Activated CD8-positive, alpha-beta T cell treated with anti-CD3 and anti-CD28 coated beads for 36 hours (primary cell): ENCODE measurements around the gene TSPAN4. TPM values are rescaled to one million over a fixed set of nuclear protein-coding genes. Genes with fewer than 3 reads are reported as not detected.

ENCODE experiments used
- ATAC-seq: fragments of 200-7000 bp; cut with Tn5 transposase; one replicate; pipeline ENCODE4 v1.10.0; 2021; ENCODE audit warnings: mild to moderate bottlenecking, moderate library complexity
- CTCF ChIA-PET: fragments of 350-600 bp; sonication (Branson Sonifier 250); formaldehyde crosslinking; loops from one replicate; lab custom pipeline; 2021; ENCODE audit warnings: antibody characterized with exemption; lab: Charles Lee
- POLR2A ChIA-PET: fragments of 350-600 bp; sonication (Branson Sonifier 250); formaldehyde crosslinking; loops from one replicate; lab custom pipeline; 2021; ENCODE audit warnings: antibody characterized with exemption; lab: Charles Lee
- DNase-seq: peaks from one replicate; pipeline ENCODE4 v3.0.0-alpha.2; 2020
- H3K27ac Mint-ChIP-seq: one replicate; pipeline ENCODE4 v1.8.0; 2021; ENCODE audit warnings: mild to moderate bottlenecking, mixed read lengths
- H3K27me3 Mint-ChIP-seq: one replicate; pipeline ENCODE4 v1.8.0; 2021; ENCODE audit warnings: mixed read lengths
- H3K36me3 Mint-ChIP-seq: one replicate; pipeline ENCODE4 v1.8.0; 2021; ENCODE audit warnings: low read depth, mixed read lengths
- H3K4me1 Mint-ChIP-seq: one replicate; pipeline ENCODE4 v1.8.0; 2021; ENCODE audit warnings: low read depth, mixed read lengths
- H3K4me3 Mint-ChIP-seq: one replicate; pipeline ENCODE4 v1.8.0; 2021; ENCODE audit warnings: mild to moderate bottlenecking, moderate library complexity, mixed read lengths
- H3K9me3 Mint-ChIP-seq: one replicate; pipeline ENCODE4 v1.8.0; 2021; ENCODE audit warnings: mixed read lengths
- intact Hi-C: fragments of 100-400 bp; cut with micrococcal nuclease; formaldehyde crosslinking; loops from one replicate; pipeline ENCODE4 v1.10.0; 2022
- total RNA-seq, 2 experiments: library from RNA; stranded (reverse); gene quantifications; one replicate each; pipeline ENCODE4 v1.2.3, GENCODE V29; 2021
- TF ChIP-seq, protein P1 (sequence below): fragments of 200-600 bp; IDR thresholded peaks from one replicate; pipeline ENCODE4 v1.8.0; 2022; ENCODE audit warnings: antibody characterized with exemption, mild to moderate bottlenecking

Gene TSPAN4
- total RNA-seq, 2 experiments from 2014 or later, result 15.4 to 16.0 TPM

DNA sequence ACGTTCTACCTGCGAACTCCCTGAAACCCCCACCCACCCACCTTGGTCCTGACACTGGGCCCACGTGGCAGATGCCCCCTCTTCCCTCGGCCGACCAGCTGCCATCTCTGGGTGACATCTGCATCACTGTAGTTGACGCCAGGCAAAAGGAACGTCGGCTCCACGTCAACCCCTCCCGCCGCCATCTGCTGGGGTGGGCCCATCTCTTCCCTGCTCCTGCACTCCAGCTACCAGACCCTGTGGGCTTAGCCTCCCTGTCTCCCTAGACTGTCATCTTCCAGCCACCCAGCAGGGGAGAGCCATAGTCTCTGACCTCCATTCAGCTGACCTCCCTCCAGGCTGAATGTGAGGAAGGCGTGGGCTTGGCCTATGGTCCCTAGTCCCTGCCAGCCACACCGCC lies 46.6 kb downstream of the TSPAN4 start:
- intact Hi-C loops, result no loop called here
- POLR2A ChIA-PET, result no interaction called here
- TF ChIP-seq, protein P1, sequence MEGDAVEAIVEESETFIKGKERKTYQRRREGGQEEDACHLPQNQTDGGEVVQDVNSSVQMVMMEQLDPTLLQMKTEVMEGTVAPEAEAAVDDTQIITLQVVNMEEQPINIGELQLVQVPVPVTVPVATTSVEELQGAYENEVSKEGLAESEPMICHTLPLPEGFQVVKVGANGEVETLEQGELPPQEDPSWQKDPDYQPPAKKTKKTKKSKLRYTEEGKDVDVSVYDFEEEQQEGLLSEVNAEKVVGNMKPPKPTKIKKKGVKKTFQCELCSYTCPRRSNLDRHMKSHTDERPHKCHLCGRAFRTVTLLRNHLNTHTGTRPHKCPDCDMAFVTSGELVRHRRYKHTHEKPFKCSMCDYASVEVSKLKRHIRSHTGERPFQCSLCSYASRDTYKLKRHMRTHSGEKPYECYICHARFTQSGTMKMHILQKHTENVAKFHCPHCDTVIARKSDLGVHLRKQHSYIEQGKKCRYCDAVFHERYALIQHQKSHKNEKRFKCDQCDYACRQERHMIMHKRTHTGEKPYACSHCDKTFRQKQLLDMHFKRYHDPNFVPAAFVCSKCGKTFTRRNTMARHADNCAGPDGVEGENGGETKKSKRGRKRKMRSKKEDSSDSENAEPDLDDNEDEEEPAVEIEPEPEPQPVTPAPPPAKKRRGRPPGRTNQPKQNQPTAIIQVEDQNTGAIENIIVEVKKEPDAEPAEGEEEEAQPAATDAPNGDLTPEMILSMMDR, result no peak
- DNase-seq, result no peak
- H3K4me1 Mint-ChIP-seq, result no peaks in the 10 kb centered on the region
- no peak overlapping the region for H3K27ac Mint-ChIP-seq
- ATAC-seq, result no peak
- no peak overlapping the region for H3K4me3 Mint-ChIP-seq
- CTCF ChIA-PET, result no interaction called here
- no peaks in the 10 kb centered on the region for H3K27me3 Mint-ChIP-seq
- H3K36me3 Mint-ChIP-seq, result peaks cover 10% of the 10 kb centered on the region
- H3K9me3 Mint-ChIP-seq, result no peaks in the 10 kb centered on the region

DNA sequence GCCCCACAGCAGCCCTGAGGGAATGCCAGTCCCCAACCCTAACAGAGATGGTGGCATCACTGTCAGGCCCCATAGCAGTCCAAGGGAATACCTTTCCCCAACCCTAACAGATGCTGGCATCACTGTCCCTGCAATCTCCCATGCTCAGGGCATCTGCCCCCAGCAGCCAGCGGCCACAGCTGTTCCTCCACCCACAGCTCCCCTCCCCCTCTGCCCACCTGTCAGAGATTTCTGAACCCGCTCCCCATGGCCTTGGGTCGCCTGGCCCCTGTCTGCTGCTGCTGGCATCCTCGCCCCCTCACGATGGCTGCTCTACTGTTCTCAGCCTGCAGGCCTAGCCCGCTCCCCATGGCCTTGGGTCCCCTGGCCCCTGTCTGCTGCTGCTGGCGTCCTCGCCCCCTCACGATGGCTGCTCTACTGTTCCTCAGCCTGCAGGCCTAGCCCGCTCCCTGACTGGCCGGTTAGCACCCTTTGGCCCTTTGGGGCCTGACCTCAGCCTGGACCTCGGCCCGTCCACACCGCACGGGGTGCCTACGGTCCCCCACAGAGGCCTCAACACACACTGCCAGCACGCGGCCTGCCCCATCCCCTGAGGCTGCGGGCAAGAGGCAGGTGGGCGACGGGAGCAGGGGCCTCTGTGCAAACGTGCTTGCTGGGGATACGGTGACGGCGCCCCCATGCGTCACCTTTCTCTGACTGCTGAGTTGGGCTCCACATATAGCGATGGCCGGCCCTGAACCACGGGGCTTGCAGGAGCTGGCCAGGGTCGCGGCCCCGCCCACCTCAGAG lies 47.2 kb downstream of the TSPAN4 start:
- ATAC-seq (no peak), DNase-seq (no peak)
- intact Hi-C loops, result no loop called here
- peaks cover 10% of the 10 kb centered on the region for H3K36me3 Mint-ChIP-seq
- no peak overlapping the region for H3K27ac Mint-ChIP-seq
- no peaks in the 10 kb centered on the region for H3K9me3 Mint-ChIP-seq
- H3K27me3 Mint-ChIP-seq, result no peaks in the 10 kb centered on the region
- H3K4me3 Mint-ChIP-seq, result no peak overlapping the region
- CTCF ChIA-PET, result no interaction called here
- H3K4me1 Mint-ChIP-seq, result no peaks in the 10 kb centered on the region
- POLR2A ChIA-PET, result no interaction called here
- TF ChIP-seq, protein P1, result no peak

GRCh38 chr11:890794-891540 lies 48.3 kb downstream of the TSPAN4 start:
- Mint-ChIP-seq H3K27ac (no peak overlapping the region), H3K4me3 (no peak overlapping the region), H3K9me3 (no peaks in the 10 kb centered on the region), H3K36me3 (peaks cover 10% of the 10 kb centered on the region), H3K4me1 (no peaks in the 10 kb centered on the region), H3K27me3 (no peaks in the 10 kb centered on the region)
- ATAC-seq, result no peak
- TF ChIP-seq, protein P1, result no peak
- no peak for DNase-seq
- intact Hi-C loops, result no loop called here
- POLR2A ChIA-PET, result interaction anchor here (1.2 kb wide), 1 partner anchor 12 kb away, joined by 3 read pairs; no protein-coding TSS in a partner anchor
- CTCF ChIA-PET, result no interaction called here

DNA sequence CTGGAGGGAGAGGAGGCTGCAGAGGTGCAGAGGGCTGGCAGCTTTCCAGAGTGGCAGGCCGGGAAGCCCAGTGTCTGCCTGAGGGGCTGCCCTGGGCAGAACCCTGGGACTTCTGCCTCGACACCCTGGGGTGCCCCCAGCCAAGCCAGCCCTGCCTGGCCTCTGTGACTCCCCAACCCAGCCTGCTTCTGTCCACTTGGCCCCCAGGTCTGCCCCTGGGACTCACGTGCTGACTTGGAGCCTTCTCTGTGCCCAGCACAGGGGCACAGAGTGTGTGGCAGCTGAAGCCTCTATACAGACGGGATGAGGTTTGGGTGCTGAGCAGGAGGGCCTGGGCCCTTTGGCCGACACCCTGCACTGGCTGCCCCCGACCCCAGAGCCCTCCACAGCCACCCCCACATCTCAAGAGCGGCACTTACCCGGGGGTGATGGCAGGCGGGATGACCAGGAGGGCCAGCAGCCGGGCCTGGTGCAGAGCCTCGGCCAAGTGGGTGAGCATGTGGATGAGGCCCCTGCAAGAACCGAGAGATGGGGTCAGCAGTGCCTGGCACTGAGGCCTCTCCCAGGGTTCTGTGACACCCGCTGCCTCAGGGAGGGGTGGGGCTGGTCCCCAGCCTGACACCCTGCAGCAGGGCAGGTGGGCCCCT lies 50.5 kb downstream of the TSPAN4 start:
- TF ChIP-seq, protein P1, result no peak
- H3K4me3 Mint-ChIP-seq, result no peak overlapping the region
- POLR2A ChIA-PET, result no interaction called here
- CTCF ChIA-PET, result no interaction called here
- DNase-seq (no peak), ATAC-seq (no peak)
- no peaks in the 10 kb centered on the region for H3K36me3 Mint-ChIP-seq
- H3K9me3 Mint-ChIP-seq, result no peaks in the 10 kb centered on the region
- H3K27ac Mint-ChIP-seq, result no peak overlapping the region
- intact Hi-C loops, result no loop called here
- H3K4me1 Mint-ChIP-seq, result no peaks in the 10 kb centered on the region
- no peaks in the 10 kb centered on the region for H3K27me3 Mint-ChIP-seq
